ENCODE data around the gene DLG4. TPM values are rescaled to one million over a fixed set of nuclear protein-coding genes. Genes with fewer than 3 reads are reported as not detected.

DLG4 gene
- total RNA-seq, 2 donors from 2014 or later = 35.1 to 68.5 TPM

DNA sequence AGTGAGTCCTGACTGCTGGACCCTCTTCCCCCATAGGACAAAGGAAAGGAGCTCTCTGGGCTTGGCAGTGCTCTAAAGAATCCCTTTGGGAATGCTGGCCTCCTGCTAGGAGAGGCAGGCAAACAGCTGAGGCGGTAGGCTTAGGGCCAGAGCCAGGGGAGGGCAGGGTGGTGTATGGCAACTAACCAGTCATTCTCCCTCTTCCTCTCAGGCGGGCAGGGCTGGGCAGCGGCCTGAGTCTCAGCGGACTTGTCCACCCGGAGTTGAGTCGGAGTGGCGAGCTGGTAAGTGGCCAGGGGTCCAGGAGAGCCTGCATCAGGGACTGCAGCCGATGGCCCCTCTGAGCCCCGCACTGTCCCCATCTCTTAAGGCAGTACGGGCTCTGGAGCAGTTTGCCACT is 4.5 kb upstream of the DLG4 start:
- Histone ChIP-seq H3K9ac (ENCODE audit: extremely low read depth, low read length, poor library complexity, severe bottlenecking) (no peak overlapping the region), H3K9me3 (ENCODE audit: control insufficient read depth, low read length) (no peaks in the 10 kb centered on the region), H3K27ac (ENCODE audit: low read depth, low read length) (no peak overlapping the region), H3K36me3 (ENCODE audit: control insufficient read depth, insufficient read depth, low read length) (peaks cover 67% of the 10 kb centered on the region), H3K4me1 (ENCODE audit: control insufficient read depth, insufficient read depth, low read length) (peaks cover 5% of the 10 kb centered on the region), H3K4me3 (ENCODE audit: low read length) (no peak overlapping the region), H3K27me3 (ENCODE audit: control insufficient read depth, insufficient read depth, low read length, poor library complexity, severe bottlenecking) (no peaks in the 10 kb centered on the region)
- no peaks in the 10 kb centered on the region for H3K27me3 Mint-ChIP-seq (ENCODE audit: insufficient read depth)
- H3K4me3 Mint-ChIP-seq = no peak overlapping the region
- peaks cover 15% of the 10 kb centered on the region for H3K4me1 Mint-ChIP-seq
- DNase-seq = no peak
- H3K36me3 Mint-ChIP-seq (ENCODE audit: low read depth) = peaks cover 66% of the 10 kb centered on the region
- peak overlapping the region; percentile 11 for H3K27ac Mint-ChIP-seq
- WGBS, 2 experiments (ENCODE audit: insufficient coverage in 1 of 2, insufficient read length in 1 of 2) = 93 to 98% methylated on average over 7 to 10 of the region's 10 CpGs
- no peaks in the 10 kb centered on the region for H3K9me3 Mint-ChIP-seq
- TF ChIP-seq, protein P1, sequence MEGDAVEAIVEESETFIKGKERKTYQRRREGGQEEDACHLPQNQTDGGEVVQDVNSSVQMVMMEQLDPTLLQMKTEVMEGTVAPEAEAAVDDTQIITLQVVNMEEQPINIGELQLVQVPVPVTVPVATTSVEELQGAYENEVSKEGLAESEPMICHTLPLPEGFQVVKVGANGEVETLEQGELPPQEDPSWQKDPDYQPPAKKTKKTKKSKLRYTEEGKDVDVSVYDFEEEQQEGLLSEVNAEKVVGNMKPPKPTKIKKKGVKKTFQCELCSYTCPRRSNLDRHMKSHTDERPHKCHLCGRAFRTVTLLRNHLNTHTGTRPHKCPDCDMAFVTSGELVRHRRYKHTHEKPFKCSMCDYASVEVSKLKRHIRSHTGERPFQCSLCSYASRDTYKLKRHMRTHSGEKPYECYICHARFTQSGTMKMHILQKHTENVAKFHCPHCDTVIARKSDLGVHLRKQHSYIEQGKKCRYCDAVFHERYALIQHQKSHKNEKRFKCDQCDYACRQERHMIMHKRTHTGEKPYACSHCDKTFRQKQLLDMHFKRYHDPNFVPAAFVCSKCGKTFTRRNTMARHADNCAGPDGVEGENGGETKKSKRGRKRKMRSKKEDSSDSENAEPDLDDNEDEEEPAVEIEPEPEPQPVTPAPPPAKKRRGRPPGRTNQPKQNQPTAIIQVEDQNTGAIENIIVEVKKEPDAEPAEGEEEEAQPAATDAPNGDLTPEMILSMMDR (conservative IDR thresholded peaks at IDR 0.05) = no peak

DNA sequence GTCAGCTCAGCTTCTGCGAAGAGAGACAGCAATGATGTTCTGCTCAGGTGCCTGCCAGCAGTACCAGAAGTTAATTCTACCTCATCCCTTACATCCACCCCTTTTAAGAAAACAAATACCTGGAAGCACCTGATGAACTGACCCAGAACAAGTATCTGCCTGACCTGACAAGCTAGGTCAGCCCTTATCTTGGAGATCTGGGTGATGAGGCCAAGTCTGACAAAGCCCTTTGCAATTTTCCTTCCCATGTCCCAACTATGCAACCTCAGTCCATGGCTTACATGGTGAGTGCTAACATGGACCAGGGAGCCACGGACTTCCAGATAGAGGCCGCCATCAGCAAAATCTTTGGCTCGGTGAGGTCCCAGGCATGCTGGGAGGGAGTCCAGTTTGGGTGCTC is 3.7 kb upstream of the DLG4 start:
- Histone ChIP-seq H3K9me3 (ENCODE audit: control insufficient read depth, low read length) (no peaks in the 10 kb centered on the region), H3K4me3 (ENCODE audit: low read length) (no peak overlapping the region), H3K4me1 (ENCODE audit: control insufficient read depth, insufficient read depth, low read length) (peaks cover 12% of the 10 kb centered on the region), H3K27ac (ENCODE audit: low read depth, low read length) (no peak overlapping the region), H3K27me3 (ENCODE audit: control insufficient read depth, insufficient read depth, low read length, poor library complexity, severe bottlenecking) (no peaks in the 10 kb centered on the region), H3K36me3 (ENCODE audit: control insufficient read depth, insufficient read depth, low read length) (peaks cover 60% of the 10 kb centered on the region), H3K9ac (ENCODE audit: extremely low read depth, low read length, poor library complexity, severe bottlenecking) (no peak overlapping the region)
- Mint-ChIP-seq H3K27me3 (ENCODE audit: insufficient read depth) (no peaks in the 10 kb centered on the region), H3K9me3 (no peaks in the 10 kb centered on the region), H3K4me1 (peaks cover 21% of the 10 kb centered on the region), H3K36me3 (ENCODE audit: low read depth) (peaks cover 59% of the 10 kb centered on the region), H3K27ac (no peak overlapping the region), H3K4me3 (no peak overlapping the region)
- TF ChIP-seq, protein P1 (conservative IDR thresholded peaks at IDR 0.05) = no peak
- DNase-seq = no peak
- 97 to 100% methylated on average over 4 of the region's 4 CpGs for WGBS, 2 experiments (ENCODE audit: insufficient coverage in 1 of 2, insufficient read length in 1 of 2)

DNA sequence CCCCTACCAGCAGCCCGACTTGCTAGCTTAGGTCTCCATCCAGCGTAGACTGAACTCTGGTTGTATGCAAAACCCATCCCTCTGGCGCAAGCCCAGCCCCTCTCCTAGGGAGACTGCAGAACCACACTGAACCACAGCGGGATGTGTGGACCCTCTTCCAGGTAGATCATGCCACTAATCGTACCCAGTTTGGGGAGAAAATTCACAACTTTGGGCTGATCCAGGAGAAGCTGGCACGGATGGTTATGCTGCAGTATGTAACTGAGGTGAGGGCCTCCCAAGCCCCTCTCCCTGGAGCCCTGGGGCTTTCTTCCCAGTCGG is 3.3 kb upstream of the DLG4 start:
- Mint-ChIP-seq H3K4me3 (no peak overlapping the region), H3K27ac (no peak overlapping the region), H3K36me3 (ENCODE audit: low read depth) (peaks cover 55% of the 10 kb centered on the region), H3K9me3 (no peaks in the 10 kb centered on the region), H3K4me1 (peaks cover 25% of the 10 kb centered on the region), H3K27me3 (ENCODE audit: insufficient read depth) (no peaks in the 10 kb centered on the region)
- 77 to 92% methylated on average over 6 to 7 of the region's 7 CpGs for WGBS, 2 experiments (ENCODE audit: insufficient coverage in 1 of 2, insufficient read length in 1 of 2)
- H3K27me3 ChIP-seq (ENCODE audit: control insufficient read depth, insufficient read depth, low read length, poor library complexity, severe bottlenecking) = no peaks in the 10 kb centered on the region
- no peak overlapping the region for H3K9ac ChIP-seq (ENCODE audit: extremely low read depth, low read length, poor library complexity, severe bottlenecking)
- TF ChIP-seq, protein P1 (conservative IDR thresholded peaks at IDR 0.05) = no peak
- no peak overlapping the region for H3K27ac ChIP-seq (ENCODE audit: low read depth, low read length)
- peaks cover 56% of the 10 kb centered on the region for H3K36me3 ChIP-seq (ENCODE audit: control insufficient read depth, insufficient read depth, low read length)
- H3K9me3 ChIP-seq (ENCODE audit: control insufficient read depth, low read length) = no peaks in the 10 kb centered on the region
- DNase-seq = no peak
- peaks cover 17% of the 10 kb centered on the region for H3K4me1 ChIP-seq (ENCODE audit: control insufficient read depth, insufficient read depth, low read length)
- H3K4me3 ChIP-seq (ENCODE audit: low read length) = no peak overlapping the region

Measured in endodermal cell (in vitro differentiated cells).